Heart left ventricle (tissue), 16 donors: Measurements from ENCODE around the gene MYOF. TPM values are rescaled to one million over a fixed set of nuclear protein-coding genes. Genes with fewer than 3 reads are reported as not detected.
A peak's percentile ranks its signal among the peaks of the same experiment; 100 is the strongest.

Experiments
- ATAC-seq, 4 donors: fragments of 200-7000 bp; cut with Tn5 transposase; one replicate each; pipeline ENCODE4 v1.9.1; 2020 to 2022; ENCODE audit warnings: moderate library complexity in 4 of 4, mild to moderate bottlenecking in 3 of 4, moderate number of reproducible peaks in 1 of 4
- DNase-seq, 5 donors: peaks; one replicate each; pipeline ENCODE4 v3.0.0-alpha.2; 2020
- H3K27ac ChIP-seq, 12 donors: fragments of 200-600 bp; sonication (generic) in 4 of 12; one replicate each; pipeline versions ENCODE4 v1.5.0 to v1.8.0; 2016 to 2022; ENCODE audit warnings: mild to moderate bottlenecking in 2 of 12
- H3K27me3 ChIP-seq, 9 donors: fragments of 200-600 bp; sonication (generic) in 2 of 9; one replicate each; pipeline versions ENCODE4 v1.5.1 to v1.8.0; 2016 to 2022; ENCODE audit warnings: mild to moderate bottlenecking in 3 of 9
- H3K36me3 ChIP-seq, 9 donors: fragments of 200-600 bp; sonication (generic) in 2 of 9; one replicate each; pipeline versions ENCODE4 v1.5.0 to v1.8.0; 2018 to 2022; ENCODE audit warnings: mild to moderate bottlenecking in 2 of 9
- H3K4me1 ChIP-seq, 12 donors: fragments of 200-600 bp; sonication (generic) in 4 of 12; one replicate each; pipeline versions ENCODE4 v1.5.0 to v1.8.0; 2016 to 2022; ENCODE audit warnings: mild to moderate bottlenecking in 3 of 12
- H3K4me3 ChIP-seq, 12 donors: fragments of 200-600 bp; sonication (generic) in 4 of 12; one replicate each; pipeline versions ENCODE4 v1.5.0 to v1.8.0; 2017 to 2022; ENCODE audit warnings: mild to moderate bottlenecking in 9 of 12, moderate library complexity in 4 of 12
- H3K9me3 ChIP-seq, 12 donors: fragments of 200-600 bp; sonication (generic) in 4 of 12; one replicate each; pipeline versions ENCODE4 v1.5.0 to v1.8.0; 2016 to 2022; ENCODE audit warnings: mild to moderate bottlenecking in 1 of 12
- CTCF ChIP-seq, 12 donors: fragments of 200-600 bp; sonication (generic) in 4 of 12; IDR thresholded peaks; one replicate each; pipeline versions ENCODE4 v1.5.0 to v1.8.0; 2018 to 2022; ENCODE audit warnings: antibody characterized with exemption in 12 of 12, mild to moderate bottlenecking in 5 of 12
- POLR2A ChIP-seq, 2 donors: fragments of 450-650 bp; IDR thresholded peaks; one replicate each; pipeline ENCODE4 v1.6.1; 2017; ENCODE audit warnings: antibody characterized with exemption in 2 of 2, mild to moderate bottlenecking in 2 of 2, moderate library complexity in 2 of 2
- WGBS, 4 donors: extraction: QIAGEN DNeasy Blood & Tissue Kit in 2 of 4; methylation state at CpG; one replicate each; pipeline versions ENCODE4 v1.1.5 to v1.1.7; 2013 to 2018; 5-methylcytosine and 5-hydroxymethylcytosine counted together
- intact Hi-C, 10 donors: fragments of 100-400 bp; cut with DNase I; formaldehyde crosslinking; loops; one replicate each; pipeline versions ENCODE4 v1.11.1 to v1.14.2; 2022
- polyA plus RNA-seq, 2 donors: library from polyadenylated mRNA; stranded (reverse); fragments of 200-250 nt; gene quantifications; one replicate each; pipeline ENCODE4 v1.2.3, GENCODE V29; 2013
- total RNA-seq, 9 donors: library from RNA; depleted of rRNA in 2 of 9; stranded (reverse); fragments of >200 nt in 2 of 9; fragmentation: NEBNext Ultra II Directional in 3 of 9; extraction: Animal tissue kit (Norgen Biotek cat#: 25700) in 3 of 9; gene quantifications; one replicate each; pipeline versions ENCODE4 v1.1.0 to v1.2.4, GENCODE V29; 2016 to 2023
- donor health status: ischemic (EF 13 %, LVEDD 7.1; RV severe dilation, severe dysfunction).
- donor health status: healthy with polysubstance abuse.
- donor health status: DM: no; HTN: yes; CAD: no.
- donor health status: DM: no; HTN: no; CAD: no.
- donor health status: ischemic (EF 25% LVEDD 6.9; RV normal size, moderate dysfunction).
- donor health status: ischemic (EF 25% LVEDD 5.7; RV mildly dilated, moderate dysfunction).
- donor health status: healthy.
- donor health status: DM: yes; HTN: yes; CAD: no.
- donor health status: ischemic (EF 35%, LVEDD 5.7; RV mildly dilated, moderate dysfunction).
- donor health status: nonischemic (EF 11% LVEDD 7.7; RV severe dilation, severe dysfunction).
- donor health status: DM: yes; HTN: yes; CAD: no.
- donor health status: PGD.
- donor health status: ischemic (EF 29% LVEDD 5.4; RV normal size, mild dysfunction).
- donor health status: nonischemic (EF 23%, LVEDD 6.1; RV moderate dilation, normal function).

MYOF gene
- total and polyA plus RNA-seq, 11 donors = 13.2 to 64.5 (median 21.6) TPM

DNA sequence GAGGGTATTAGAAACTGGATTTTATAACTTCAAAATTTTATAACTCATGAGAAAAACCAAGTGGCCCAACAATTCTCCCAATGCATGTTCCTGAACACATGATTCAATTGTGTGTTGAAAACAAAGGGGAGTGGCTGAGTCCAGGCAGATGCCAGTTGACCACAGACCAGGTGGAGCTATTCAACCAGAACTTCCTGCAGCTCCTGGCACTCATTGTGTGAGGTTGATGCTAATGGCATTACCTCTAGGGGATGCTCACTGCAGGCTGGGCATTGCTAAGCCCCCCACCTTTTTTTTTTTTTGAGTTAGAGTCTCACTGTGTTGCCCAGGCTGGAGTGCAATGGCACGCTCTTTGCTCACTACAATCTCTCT, 20.3 kb downstream of the MYOF start:
- Histone ChIP-seq H3K4me3 (no peak overlapping the region), H3K27me3 (no peaks in the 10 kb centered on the region), H3K9me3 (no peaks in the 10 kb centered on the region), H3K36me3 (peaks cover 0 to 5% (median 0%) of the 10 kb centered on the region in 9 donors), H3K27ac (peak overlapping the region in 5 of 12 donors; percentile 37 to 91 (median 40)), H3K4me1 (peaks cover 0 to 85% (median 45%) of the 10 kb centered on the region in 12 donors)
- 97 to 100% (median 100%) methylated on average over 1 of the region's 1 CpG for WGBS, 4 donors
- intact Hi-C loops = no loop called here
- DNase-seq (no peak), ATAC-seq (no peak)
- TF ChIP-seq POLR2A (IDR thresholded peaks at IDR 0.05) (no peak), CTCF (IDR thresholded peaks at IDR 0.05) (no peak)

GRCh38 chr10:93461109-93461806, 20.9 kb downstream of the MYOF start:
- no peak overlapping the region for H3K4me3 ChIP-seq
- H3K4me1 ChIP-seq = peaks cover 0 to 84% (median 40%) of the 10 kb centered on the region in 12 donors
- ATAC-seq (no peak), DNase-seq (no peak)
- 67 to 77% (median 76%) methylated on average over 4 of the region's 4 CpGs for WGBS, 4 donors
- no peaks in the 10 kb centered on the region for H3K27me3 ChIP-seq
- no peaks in the 10 kb centered on the region for H3K9me3 ChIP-seq
- H3K36me3 ChIP-seq = peaks cover 0 to 9% (median 3%) of the 10 kb centered on the region in 9 donors
- H3K27ac ChIP-seq = peak overlapping the region in 6 of 12 donors; percentile 7 to 91 (median 40)
- intact Hi-C loops = no loop called here
- TF ChIP-seq POLR2A (IDR thresholded peaks at IDR 0.05) (no peak), CTCF (IDR thresholded peaks at IDR 0.05) (no peak)

- H3K27me3 ChIP-seq = no peaks in the 10 kb centered on the region
- TF ChIP-seq CTCF (IDR thresholded peaks at IDR 0.05) = no peak
- no peak for TF ChIP-seq POLR2A (IDR thresholded peaks at IDR 0.05)
- H3K9me3 ChIP-seq = no peaks in the 10 kb centered on the region
- intact Hi-C loops = no loop called here
- H3K4me3 ChIP-seq = no peak overlapping the region
- ATAC-seq (no peak), DNase-seq (no peak)
- peaks cover 0 to 66% (median 25%) of the 10 kb centered on the region in 12 donors for H3K4me1 ChIP-seq
- 52 to 81% (median 68%) methylated on average over 3 of the region's 3 CpGs for WGBS, 4 donors
- H3K36me3 ChIP-seq = peaks cover 0 to 15% (median 3%) of the 10 kb centered on the region in 9 donors
- H3K27ac ChIP-seq = peak overlapping the region in 11 of 12 donors; percentile 29 to 91 (median 75)
These were observed 22.7 kb downstream of the MYOF start for GRCh38 chr10:93459466-93459865.

- peak; percentile 57 to 92 (median 90) for ATAC-seq
- intact Hi-C loops = no loop called here
- Histone ChIP-seq H3K36me3 (peaks cover 0 to 19% (median 6%) of the 10 kb centered on the region in 9 donors), H3K9me3 (no peaks in the 10 kb centered on the region), H3K27ac (peak overlapping the region in 11 of 12 donors; percentile 29 to 91 (median 75)), H3K4me1 (peaks cover 0 to 60% (median 19%) of the 10 kb centered on the region in 12 donors), H3K4me3 (no peak overlapping the region), H3K27me3 (no peaks in the 10 kb centered on the region)
- WGBS, 4 donors = 51 to 67% (median 61%) methylated on average over 6 of the region's 6 CpGs
- DNase-seq = peak in 4 of 5 donors; percentile 66 to 79 (median 72)
- TF ChIP-seq POLR2A (IDR thresholded peaks at IDR 0.05) (no peak), CTCF (IDR thresholded peaks at IDR 0.05) (no peak)
These were observed 23.3 kb downstream of the MYOF start for GRCh38 chr10:93458821-93459257.
